H1 (cell line): ENCODE results near the gene PRXL2B. TPM values are rescaled to one million over a fixed set of nuclear protein-coding genes. Genes with fewer than 3 reads are reported as not detected.
A peak's percentile ranks its signal among the peaks of the same experiment; 100 is the strongest.

Experiments
- CTCF ChIA-PET: fragments of 300-600 bp; sonication (Branson Sonifier 250); formaldehyde crosslinking; loops from one replicate; lab custom pipeline; 2021; ENCODE audit not compliant: partially characterized antibody; lab: Charles Lee
- POLR2A ChIA-PET: fragments of 300-600 bp; sonication (Branson Sonifier 250); formaldehyde crosslinking; loops from one replicate; lab custom pipeline; 2021; ENCODE audit warnings: inconsistent platforms; ENCODE audit not compliant: partially characterized antibody; lab: Charles Lee
- DNase-seq, 2 experiments: peaks; one replicate each; pipeline versions ENCODE4 v3.0.0 to v3.0.0-alpha.2; 2010 to 2022; ENCODE audit warnings: low spot score in 2 of 2, low read depth in 1 of 2, mixed read lengths in 1 of 2
- FAIRE-seq: peaks from 2 replicates; lab custom pipeline; 2011; peaks lifted over from hg19 to GRCh38; lab: Jason Lieb, UNC
- H2AFZ ChIP-seq: 2 replicates; pipeline ENCODE4 v1.8.1; 2012; ENCODE audit warnings: low read length, inconsistent platforms
- H2AK5ac ChIP-seq: 2 replicates; pipeline ENCODE4 v1.6.1; 2013; ENCODE audit warnings: low read depth, low read length
- H2BK120ac ChIP-seq: replicated peaks from 2 replicates; pipeline ENCODE3; 2013; ENCODE audit warnings: low read depth, low read length, inconsistent platforms
- H2BK12ac ChIP-seq: 2 replicates; pipeline ENCODE4 v1.6.1; 2013; ENCODE audit warnings: low read depth, low read length
- H2BK15ac ChIP-seq: 2 replicates; pipeline ENCODE4 v1.6.1; 2013; ENCODE audit warnings: low read length
- H2BK20ac ChIP-seq: 2 replicates; pipeline ENCODE4 v1.6.1; 2013; ENCODE audit warnings: low read length
- H2BK5ac ChIP-seq: 2 replicates; pipeline ENCODE4 v1.6.1; 2013; ENCODE audit warnings: low read depth, low read length
- H3K14ac ChIP-seq: 2 replicates; pipeline ENCODE4 v1.6.1; 2013; ENCODE audit warnings: inconsistent platforms; ENCODE audit not compliant: insufficient read length
- H3K18ac ChIP-seq: 2 replicates; pipeline ENCODE4 v1.6.1; 2013; ENCODE audit warnings: low read length; ENCODE audit errors: extremely low read depth
- H3K23ac ChIP-seq: 2 replicates; pipeline ENCODE4 v1.6.1; 2013; ENCODE audit warnings: inconsistent platforms; ENCODE audit not compliant: insufficient read length
- H3K23me2 ChIP-seq: 2 replicates; pipeline ENCODE4 v1.6.1; 2013; ENCODE audit warnings: low read depth, low read length
- H3K27ac ChIP-seq: 2 replicates; pipeline ENCODE4 v1.6.1; 2011; ENCODE audit warnings: low read depth, low read length, inconsistent platforms
- H3K27me3 ChIP-seq, 4 experiments: replicated peaks in 1 of 4; 1 replicate in 1 of 4; 2 replicates in 3 of 4; pipeline versions ENCODE4 v1.6.1 to v1.8.1; 2011 to 2013; ENCODE audit warnings: low read length in 3 of 4, mild to moderate bottlenecking in 3 of 4, inconsistent platforms in 2 of 4, mixed read lengths in 2 of 4, moderate library complexity in 1 of 4; ENCODE audit not compliant: control insufficient read depth in 3 of 4, insufficient read depth in 3 of 4; ENCODE audit errors: extremely low read depth in 1 of 4
- H3K36me3 ChIP-seq, 4 experiments: 2 replicates each; pipeline versions ENCODE4 v1.6.1 to v1.8.1; 2011 to 2013; ENCODE audit warnings: mild to moderate bottlenecking in 4 of 4, low read length in 3 of 4, moderate library complexity in 2 of 4, control low read depth in 1 of 4, inconsistent platforms in 1 of 4; ENCODE audit not compliant: insufficient read depth in 4 of 4, control insufficient read depth in 2 of 4
- H3K4ac ChIP-seq: replicated peaks from 2 replicates; pipeline ENCODE3; 2013; ENCODE audit warnings: low read length, low read depth, mixed read lengths, inconsistent platforms; ENCODE audit not compliant: insufficient read length
- H3K4me1 ChIP-seq, 4 experiments: replicated peaks in 1 of 4; 1 replicate in 1 of 4; 2 replicates in 3 of 4; pipeline versions ENCODE4 v1.6.1 to v1.8.1; 2011 to 2013; ENCODE audit warnings: low read length in 3 of 4, inconsistent platforms in 2 of 4, mixed read lengths in 1 of 4; ENCODE audit not compliant: insufficient read depth in 4 of 4, control insufficient read depth in 3 of 4
- H3K4me2 ChIP-seq, 2 experiments: 2 replicates each; pipeline versions ENCODE4 v1.6.1 to v1.8.1; 2011 to 2013; ENCODE audit warnings: low read depth in 2 of 2, low read length in 2 of 2, control low read depth in 1 of 2, inconsistent platforms in 1 of 2, mild to moderate bottlenecking in 1 of 2; ENCODE audit not compliant: insufficient read depth in 1 of 2
- H3K4me3 ChIP-seq, 4 experiments: fragments of 200-600, 300-600 bp in 1 of 4; sonication (generic), shearing (Covaris generic), sonication (Bioruptor Twin) in 1 of 4; 2 replicates each; pipeline versions ENCODE4 v1.5.1 to v1.8.1; 2011 to 2016; ENCODE audit warnings: low read length in 4 of 4, low read depth in 3 of 4, control low read depth in 2 of 4, inconsistent platforms in 2 of 4, mild to moderate bottlenecking in 2 of 4, mixed read lengths in 1 of 4, moderate library complexity in 1 of 4; ENCODE audit not compliant: insufficient read depth in 2 of 4; ENCODE audit errors: extremely low read depth in 1 of 4
- H3K56ac ChIP-seq: replicated peaks from 2 replicates; pipeline ENCODE3; 2013; ENCODE audit warnings: low read depth, mild to moderate bottlenecking, mixed read lengths, low read length, inconsistent platforms; ENCODE audit not compliant: insufficient read length
- H3K79me1 ChIP-seq: 2 replicates; pipeline ENCODE4 v1.6.1; 2013; ENCODE audit warnings: low read depth, low read length, control low read depth
- H3K79me2 ChIP-seq, 2 experiments: 2 replicates each; pipeline versions ENCODE4 v1.6.1 to v1.8.1; 2012 to 2013; ENCODE audit warnings: low read length in 2 of 2, mild to moderate bottlenecking in 2 of 2, inconsistent platforms in 1 of 2; ENCODE audit not compliant: insufficient read depth in 2 of 2, control insufficient read depth in 1 of 2
- H3K9ac ChIP-seq, 4 experiments: replicated peaks in 1 of 4; 1 replicate in 1 of 4; 2 replicates in 3 of 4; pipeline versions ENCODE4 v1.6.1 to v1.8.1; 2011 to 2013; ENCODE audit warnings: low read depth in 3 of 4, low read length in 3 of 4, control low read depth in 2 of 4, mild to moderate bottlenecking in 2 of 4, moderate library complexity in 2 of 4, inconsistent platforms in 1 of 4; ENCODE audit errors: extremely low read depth in 1 of 4
- H3K9me3 ChIP-seq, 2 experiments: 2 replicates each; pipeline versions ENCODE4 v1.6.1 to v1.8.1; 2012 to 2013; ENCODE audit warnings: mild to moderate bottlenecking in 2 of 2, moderate library complexity in 2 of 2, control low read depth in 1 of 2, inconsistent platforms in 1 of 2, low read depth in 1 of 2, low read length in 1 of 2, mixed read lengths in 1 of 2; ENCODE audit not compliant: insufficient read depth in 2 of 2
- H4K20me1 ChIP-seq, 2 experiments: replicated peaks in 1 of 2; 2 replicates each; pipeline versions ENCODE3 to v1.8.1; 2011 to 2013; ENCODE audit warnings: inconsistent platforms in 2 of 2, low read length in 2 of 2, mild to moderate bottlenecking in 1 of 2; ENCODE audit not compliant: insufficient read depth in 2 of 2, control insufficient read depth in 1 of 2
- H4K5ac ChIP-seq: 2 replicates; pipeline ENCODE4 v1.6.1; 2013; ENCODE audit warnings: low read length, low read depth, mixed read lengths, inconsistent platforms; ENCODE audit not compliant: insufficient read length
- H4K8ac ChIP-seq: 2 replicates; pipeline ENCODE4 v1.8.0; 2013; ENCODE audit warnings: mild to moderate bottlenecking, moderate library complexity, low read length, inconsistent platforms; ENCODE audit not compliant: insufficient read depth; ENCODE audit errors: extremely low read depth
- H4K91ac ChIP-seq: replicated peaks from 2 replicates; pipeline ENCODE3; 2013; ENCODE audit warnings: low read length, mixed read lengths, inconsistent platforms; ENCODE audit not compliant: insufficient read length
- CTCF ChIP-seq, 3 experiments: IDR thresholded peaks; 1 replicate in 2 of 3; 2 replicates in 1 of 3; pipeline versions ENCODE4 v1.5.1 to v1.6.1; 2011; ENCODE audit warnings: low read length in 3 of 3, mild to moderate bottlenecking in 3 of 3, inconsistent platforms in 2 of 3, low read depth in 1 of 3, moderate library complexity in 1 of 3; ENCODE audit not compliant: insufficient read depth in 1 of 3; ENCODE audit errors: control extremely low read depth in 1 of 3
- RAD21 ChIP-seq, 2 experiments: IDR thresholded peaks in 1 of 2; conservative IDR thresholded peaks in 1 of 2; 2 replicates each; pipeline ENCODE4 v1.6.1; 2011; ENCODE audit warnings: low read depth in 2 of 2, low read length in 2 of 2, improper control_type of control experiment in 1 of 2, inconsistent platforms in 1 of 2, mild to moderate bottlenecking in 1 of 2, moderate library complexity in 1 of 2
- TBP ChIP-seq: IDR thresholded peaks from 2 replicates; pipeline ENCODE4 v1.6.1; 2011; ENCODE audit warnings: low read depth, low read length, improper control_type of control experiment
- WGBS, 2 experiments: shearing (Covaris generic) in 1 of 2; methylation state at CpG; one replicate each; pipeline versions ENCODE4 v1.1.6 to v1.1.7; 2013 to 2015; ENCODE audit warnings: low lambda C conversion rate in 2 of 2, mixed read lengths in 2 of 2, inconsistent platforms in 1 of 2, low coverage in 1 of 2, missing lambda C conversion rate in 1 of 2; ENCODE audit not compliant: insufficient replicate concordance in 2 of 2, insufficient coverage in 1 of 2, insufficient read length in 1 of 2; ENCODE audit errors: extremely low coverage in 1 of 2, missing lambda C conversion rate in 1 of 2; 5-methylcytosine and 5-hydroxymethylcytosine counted together
- polyA plus RNA-seq, 7 experiments: library from polyadenylated mRNA; depleted of rRNA in 3 of 7; stranded (reverse) in 5 of 7; unstranded in 2 of 7; fragments of >200 nt in 5 of 7; fragments of 200-250 nt in 2 of 7; gene quantifications; 1 replicate in 5 of 7; 2 replicates in 1 of 7; 4 replicates in 1 of 7; pipeline versions ENCODE4 v1.2.1 to v1.2.3, GENCODE V29; 2011 to 2013; ENCODE audit warnings: missing spikeins in 2 of 7, mixed read lengths in 2 of 7
- total RNA-seq: library from RNA; stranded (reverse); fragmentation: NEBNext Ultra II Directional; extraction: Animal tissue kit (Norgen Biotek cat#: 25700); gene quantifications from 2 replicates; pipeline ENCODE4 v1.2.1, GENCODE V29; 2021

PRXL2B gene
- total and polyA plus RNA-seq, 2 of the 8 experiments (the other 6 are each of a cell fraction or from before 2014, with no cell fraction given), result 35.3 to 46.0 TPM

- Histone ChIP-seq H3K4me2 (no peak overlapping the region), H3K27me3 (no peaks in the 10 kb centered on the region), H2AK5ac (no peak overlapping the region), H2BK5ac (no peak overlapping the region), H3K56ac (no peak overlapping the region), H3K23me2 (no peaks in the 10 kb centered on the region), H3K9me3 (no peaks in the 10 kb centered on the region), H3K27ac (no peak overlapping the region), H3K4ac (no peak overlapping the region), H2AFZ (no peak overlapping the region), H3K18ac (no peak overlapping the region), H4K20me1 (no peaks in the 10 kb centered on the region), H2BK15ac (no peak overlapping the region), H4K5ac (no peak overlapping the region), H3K14ac (no peak overlapping the region), H4K8ac (no peak overlapping the region), H3K79me2 (no peaks in the 10 kb centered on the region), H3K23ac (no peak overlapping the region), H3K79me1 (no peaks in the 10 kb centered on the region), H3K36me3 (no peaks in the 10 kb centered on the region), H3K4me3 (no peak overlapping the region), H2BK12ac (no peak overlapping the region), H3K4me1 (no peaks in the 10 kb centered on the region), H4K91ac (no peak overlapping the region), H3K9ac (no peak overlapping the region), H2BK20ac (no peak overlapping the region), H2BK120ac (no peak overlapping the region)
- no peak for FAIRE-seq
- CTCF ChIA-PET, result interaction anchor here (0.6 kb wide), 1 partner anchor 30 kb away, joined by 3 read pairs; no protein-coding TSS in a partner anchor
- POLR2A ChIA-PET, result no interaction called here
- DNase-seq, result no peak
- WGBS, 2 experiments, result 88% methylated on average over 3 of the region's 3 CpGs; no CpG with 5 or more reads in 1 of the 2 experiments
- TF ChIP-seq TBP (no peak), CTCF (IDR thresholded peaks at IDR 0.05; ENCODE audit: control extremely low read depth in 1 of 3, insufficient read depth in 1 of 3, low read depth in 1 of 3, low read length in 3 of 3) (peak; percentile 39 to 40 (median 39); a peak in 3 of 4 replicates), RAD21 (IDR thresholded peaks at IDR 0.05 in 1 of 2, conservative IDR thresholded peaks at IDR 0.05 in 1 of 2; ENCODE audit: low read depth in 2 of 2, low read length in 2 of 2) (peak; percentile 68 to 76)
Measured at GRCh38 chr1:2598329-2598931, 11.9 kb downstream of the PRXL2B start.
